Coronary artery (tissue), 2 donors: Measurements from ENCODE around the gene CKLF.
"Not testable (repeated sequence)": the region's sequence is repeated elsewhere in the genome, so short reads cannot be mapped to it uniquely, and the experiment has no call there.

Experiments used
- DNase-seq: peaks from one replicate; pipeline ENCODE4 v3.0.0-alpha.2; 2017; ENCODE audit warnings: low spot score
- H3K27ac ChIP-seq, 2 donors: fragments of 200-600 bp; sonication (generic); one replicate each; pipeline ENCODE4 v1.5.1; 2016 to 2019
- H3K4me3 ChIP-seq: fragments of 200-600 bp; sonication (generic); 2 replicates; pipeline ENCODE4 v1.5.1; 2016; ENCODE audit warnings: mild to moderate bottlenecking, moderate library complexity
- CTCF ChIP-seq: fragments of 200-600 bp; sonication (generic); IDR thresholded peaks from one replicate; pipeline ENCODE4 v1.5.1; 2019; ENCODE audit warnings: antibody characterized with exemption

The CKLF gene

DNA sequence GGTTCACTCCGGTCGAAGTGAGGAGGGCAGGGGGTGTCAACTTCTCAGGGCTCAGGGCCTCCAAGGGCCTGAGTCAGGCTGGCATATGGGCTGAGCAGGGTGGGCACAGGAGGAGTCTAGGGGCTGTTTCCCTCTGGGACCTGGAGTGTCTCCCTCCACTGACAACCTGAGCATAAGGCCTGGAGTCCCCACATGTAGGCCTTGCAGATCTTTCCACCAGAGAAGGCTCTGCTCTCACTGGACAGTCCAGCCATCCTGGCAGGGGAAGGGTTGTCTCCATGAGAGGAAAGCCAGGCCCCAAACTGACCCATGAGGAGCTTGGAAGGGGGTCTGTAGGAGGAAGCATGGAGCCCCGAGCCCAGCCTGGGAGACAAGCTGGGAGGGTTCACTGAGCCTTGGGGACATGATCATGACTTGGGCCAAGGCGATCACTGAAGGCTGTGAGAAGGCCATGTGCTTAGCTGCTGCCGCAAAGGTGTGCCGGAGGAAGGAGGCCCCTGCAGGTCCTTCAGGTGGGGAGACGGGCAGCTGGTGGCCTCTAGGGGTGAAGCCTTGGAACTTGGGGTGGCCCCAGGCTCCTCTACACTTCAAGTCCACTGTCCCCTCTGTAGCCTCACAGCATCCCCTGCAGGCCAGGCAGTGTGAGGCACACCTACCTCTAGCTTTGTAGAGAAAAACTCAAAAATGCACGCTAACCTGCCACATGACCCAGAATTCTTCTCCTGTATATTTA, 36.8 kb downstream of the CKLF start:
- TF ChIP-seq CTCF: no peak
- DNase-seq: no peak
- H3K4me3 ChIP-seq: no peak overlapping the region
- H3K27ac ChIP-seq: no peak overlapping the region

- DNase-seq: no peak
- no peak for TF ChIP-seq CTCF
- H3K27ac ChIP-seq: no peak overlapping the region
- H3K4me3 ChIP-seq: no peak overlapping the region
Observed at GRCh38 chr16:66590322-66590721, 37.9 kb downstream of the CKLF start.

GRCh38 chr16:66591018-66591417, 38.6 kb downstream of the CKLF start:
- Histone ChIP-seq H3K27ac (no peak overlapping the region), H3K4me3 (no peak overlapping the region)
- no peak for DNase-seq
- no peak for TF ChIP-seq CTCF

- H3K27ac ChIP-seq: no peak overlapping the region
- TF ChIP-seq CTCF: no peak
- H3K4me3 ChIP-seq: no peak overlapping the region
- DNase-seq: no peak
Observed at GRCh38 chr16:66592241-66592640, 39.9 kb downstream of the CKLF start.

- Histone ChIP-seq H3K4me3 (no peak overlapping the region), H3K27ac (no peak overlapping the region)
- TF ChIP-seq CTCF: no peak
- DNase-seq: no peak
Observed at GRCh38 chr16:66592814-66593213, 40.4 kb downstream of the CKLF start.

DNA sequence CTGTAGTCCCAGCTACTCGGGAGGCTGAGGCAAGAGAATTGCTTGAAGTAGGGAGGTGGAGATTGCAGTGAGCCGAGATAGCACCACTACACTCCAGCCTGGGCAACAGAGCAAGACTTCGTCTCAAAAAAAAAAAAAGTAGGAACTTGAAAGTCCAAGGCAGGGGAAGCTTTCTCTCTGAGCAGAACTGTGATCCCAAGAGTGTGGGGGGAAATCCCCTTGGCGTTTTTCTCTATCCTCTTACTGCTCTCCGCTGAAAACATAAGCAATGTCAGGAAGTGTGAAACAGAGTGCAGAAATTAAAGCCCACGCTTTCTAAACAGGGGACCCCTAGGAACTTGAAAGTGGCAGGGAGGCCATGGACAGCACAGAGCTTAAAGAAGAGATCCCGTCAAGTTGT, 42.4 kb downstream of the CKLF start:
- no peak for TF ChIP-seq CTCF
- H3K4me3 ChIP-seq: no peak overlapping the region
- no peak overlapping the region for H3K27ac ChIP-seq
- DNase-seq: no peak

- H3K27ac ChIP-seq, DNase-seq, H3K4me3 ChIP-seq: not testable (repeated sequence)
Observed at GRCh38 chr16:66596559-66596958, 44.2 kb downstream of the CKLF start.
